ENCODE measurements around the gene ERI3.

The ERI3 gene

GRCh38 chr1:44354840-44355581, at the start of gene ERI3:
ERI3 (minus strand) TSS chr1:44355257; CDS start chr1:44355026, 231 bp downstream.
- peak; percentile 94 for DNase-seq

- DNase-seq = no peak
Measured at GRCh38 chr1:44401256-44402228, 46.5 kb upstream of the ERI3 start.

- no peak for DNase-seq
Measured at GRCh38 chr1:44390277-44390676, 35.2 kb upstream of the ERI3 start.

GRCh38 chr1:44389437-44389836, 34.4 kb upstream of the ERI3 start:
- no peak for DNase-seq

GRCh38 chr1:44388551-44388950, 33.5 kb upstream of the ERI3 start:
- no peak for DNase-seq

GRCh38 chr1:44380666-44381177, 25.7 kb upstream of the ERI3 start:
- no peak for DNase-seq

- peak; percentile 34 for DNase-seq
Measured at GRCh38 chr1:44377925-44378784, 23.1 kb upstream of the ERI3 start.

GRCh38 chr1:44375547-44375946, 20.5 kb upstream of the ERI3 start:
- no peak for DNase-seq

GRCh38 chr1:44371206-44371605, 16.1 kb upstream of the ERI3 start:
- no peak for DNase-seq

- DNase-seq = no peak
Measured at GRCh38 chr1:44368471-44369151, 13.6 kb upstream of the ERI3 start.

GRCh38 chr1:44367944-44368343, 12.9 kb upstream of the ERI3 start:
- DNase-seq = no peak

GRCh38 chr1:44366371-44366975, 11.4 kb upstream of the ERI3 start:
- no peak for DNase-seq

- DNase-seq = no peak
Measured at GRCh38 chr1:44361478-44361877, 6.4 kb upstream of the ERI3 start.

GRCh38 chr1:44359234-44359935, 4.3 kb upstream of the ERI3 start:
- DNase-seq = no peak

GRCh38 chr1:44357710-44358109, 2.7 kb upstream of the ERI3 start:
- DNase-seq = no peak

- no peak for DNase-seq
Measured at GRCh38 chr1:44355582-44356305, 687 bp upstream of the ERI3 start.

GRCh38 chr1:44354268-44354839, 703 bp downstream of the ERI3 start:
- no peak for DNase-seq

GRCh38 chr1:44353604-44354003, 1.5 kb downstream of the ERI3 start:
- no peak for DNase-seq

GRCh38 chr1:44351289-44351688, 3.8 kb downstream of the ERI3 start:
- no peak for DNase-seq

GRCh38 chr1:44348061-44348485, 7.0 kb downstream of the ERI3 start:
- no peak for DNase-seq
